GM19240 (cell line): ENCODE results near the gene VWC2L.

Experiments used
- DNase-seq: peaks from one replicate; pipeline ENCODE4 v3.0.0; 2011; ENCODE audit warnings: low spot score; ENCODE audit not compliant: insufficient read length

VWC2L gene

DNA sequence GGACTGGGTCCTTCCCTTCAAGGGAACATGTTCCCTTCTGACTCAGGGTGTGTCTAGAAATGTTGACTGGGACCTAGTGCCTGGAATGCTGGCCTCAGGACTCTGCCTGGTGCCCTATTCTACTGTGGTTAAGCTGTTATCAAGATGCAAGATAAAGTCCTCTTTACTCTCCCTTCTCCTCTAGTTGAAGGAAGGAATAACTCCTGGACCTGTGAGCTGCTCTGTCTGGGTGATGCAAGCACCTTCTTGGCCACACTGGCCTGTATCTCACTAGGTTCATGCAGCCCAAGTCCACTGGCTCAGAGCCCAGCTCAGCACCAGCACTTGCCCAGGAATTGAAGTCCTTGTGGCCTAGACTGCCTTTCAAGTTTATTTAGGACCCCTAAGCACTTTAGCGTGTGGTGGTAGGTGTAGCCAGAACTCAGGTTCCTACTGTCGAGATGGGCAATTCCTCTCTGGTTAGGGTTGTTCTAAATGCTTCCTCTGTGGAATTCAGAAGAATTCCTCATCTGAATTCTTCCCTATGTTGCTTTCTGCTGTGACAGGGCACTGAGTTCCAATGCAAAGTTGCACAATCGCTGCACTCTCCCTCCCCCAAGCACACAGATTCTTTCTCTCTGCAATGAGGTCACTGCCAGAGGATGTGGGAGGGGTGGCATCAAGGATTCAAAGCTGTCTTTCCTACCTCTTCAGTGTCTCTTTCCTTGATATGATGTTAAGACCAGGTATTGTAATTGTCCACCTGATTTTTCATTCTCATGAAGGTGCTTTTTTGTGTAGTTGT, 54.7 kb downstream of the VWC2L start:
- no peak for DNase-seq

DNA sequence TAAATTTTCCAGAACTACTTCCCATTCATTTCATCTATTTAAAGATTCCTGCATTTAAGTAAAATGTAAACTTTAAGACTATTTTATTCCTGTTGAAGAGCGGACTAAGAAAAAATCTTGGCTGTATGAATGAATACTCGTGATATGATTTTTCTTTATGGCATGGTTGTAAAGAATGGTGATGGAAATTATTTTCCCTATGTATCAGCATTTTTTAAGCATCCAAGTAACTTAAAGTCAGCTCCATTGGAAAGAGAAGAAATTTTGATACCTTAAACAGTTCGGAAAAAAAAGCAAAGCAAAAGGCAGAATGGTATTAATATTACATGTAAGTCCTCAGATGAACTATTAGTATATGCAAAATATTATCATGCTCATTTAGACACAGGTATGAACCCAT, 58.9 kb downstream of the VWC2L start:
- DNase-seq = no peak

DNA sequence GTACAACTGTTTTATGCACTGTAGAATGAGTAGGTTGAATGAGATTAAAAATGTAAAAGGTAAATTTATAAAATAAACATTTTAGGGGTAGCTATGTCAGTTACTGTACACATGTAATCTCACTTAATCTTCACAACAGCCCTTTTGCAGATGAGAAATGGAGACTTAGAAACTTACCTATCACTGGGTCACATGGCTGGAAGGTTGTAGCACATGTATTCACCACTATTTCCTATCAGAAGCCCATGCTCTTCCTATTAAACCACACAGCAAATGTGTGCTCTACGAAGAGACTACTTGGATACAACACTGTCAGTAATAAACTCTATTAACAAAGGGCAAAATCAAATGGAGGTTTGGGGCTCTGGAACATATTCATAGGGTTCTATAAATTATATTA, 60.5 kb downstream of the VWC2L start:
- DNase-seq = no peak

DNA sequence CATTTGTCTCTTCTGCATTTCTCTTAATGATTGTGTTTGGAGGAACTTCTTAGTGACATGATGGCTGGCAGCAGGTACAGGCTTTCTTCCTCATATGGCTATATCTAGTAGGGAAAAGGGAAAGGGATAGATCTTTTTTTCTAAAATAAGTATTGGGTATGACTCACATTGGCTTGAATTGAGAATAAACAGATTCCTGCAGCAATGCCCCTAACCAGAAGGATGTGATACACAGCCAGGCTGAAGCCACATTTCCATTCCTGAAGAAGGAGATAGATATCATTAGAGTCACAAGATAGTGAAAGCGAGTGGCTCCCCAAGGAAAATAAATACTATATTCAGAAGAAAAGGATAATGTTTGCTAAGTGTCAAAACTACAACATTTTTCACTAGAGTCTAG, 61.1 kb downstream of the VWC2L start:
- DNase-seq = no peak

DNA sequence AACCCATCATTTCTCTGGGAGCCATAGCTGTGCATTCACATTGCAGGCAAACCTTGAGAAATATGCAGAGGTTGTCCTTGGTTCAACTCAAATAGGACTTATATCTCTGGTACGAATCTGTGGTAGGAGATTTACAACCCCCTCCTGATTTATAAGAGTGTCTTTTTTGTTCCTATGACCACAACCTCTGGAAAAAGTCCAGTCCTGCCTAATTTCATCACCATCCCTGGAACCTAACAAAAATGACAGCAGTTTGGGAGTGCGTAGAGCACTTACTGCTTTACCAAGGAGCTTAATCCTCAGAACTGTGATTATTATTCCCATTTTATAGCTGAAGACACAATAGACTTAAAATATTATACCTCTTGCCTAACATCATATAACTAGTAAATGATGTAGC, 66.5 kb downstream of the VWC2L start:
- DNase-seq = no peak

DNA sequence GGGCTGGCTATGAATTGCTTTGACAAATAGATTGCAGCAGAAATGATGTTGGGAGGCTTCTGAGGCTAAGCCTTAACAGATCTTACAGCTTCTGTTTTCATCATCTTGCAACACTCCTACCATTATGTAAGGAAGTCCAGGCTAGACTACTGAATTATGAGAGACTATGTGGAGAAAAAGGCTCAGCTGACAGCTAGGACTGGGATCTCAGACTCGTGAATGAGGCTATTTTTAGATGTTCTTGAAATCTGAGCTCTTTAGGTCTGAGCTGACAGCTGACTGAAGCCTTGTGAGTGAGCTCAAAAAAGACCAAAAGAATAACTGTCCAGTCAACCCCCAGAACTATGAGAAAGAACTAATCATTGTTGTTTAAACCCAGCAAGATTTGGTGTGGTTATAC, 70.3 kb downstream of the VWC2L start:
- DNase-seq = no peak

DNA sequence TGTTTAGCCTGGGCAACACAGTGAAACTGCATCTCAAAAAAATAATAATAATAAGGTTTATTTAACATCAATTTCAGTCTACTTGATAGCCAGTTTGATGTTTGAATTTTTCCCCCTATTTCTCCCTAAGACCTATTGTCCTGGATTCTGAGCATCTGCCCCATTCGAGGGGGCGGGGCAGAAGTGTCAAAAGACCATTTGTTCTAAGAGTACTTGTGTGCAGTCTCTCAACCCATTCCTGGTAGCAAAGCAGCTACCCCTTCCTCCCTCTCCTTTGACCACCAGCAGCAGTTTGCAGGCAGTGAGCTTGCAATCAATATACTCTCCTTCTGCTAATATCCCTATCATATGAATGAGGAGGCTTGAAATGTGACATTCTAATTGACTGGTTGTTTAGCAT, 71.9 kb downstream of the VWC2L start:
- no peak for DNase-seq

DNA sequence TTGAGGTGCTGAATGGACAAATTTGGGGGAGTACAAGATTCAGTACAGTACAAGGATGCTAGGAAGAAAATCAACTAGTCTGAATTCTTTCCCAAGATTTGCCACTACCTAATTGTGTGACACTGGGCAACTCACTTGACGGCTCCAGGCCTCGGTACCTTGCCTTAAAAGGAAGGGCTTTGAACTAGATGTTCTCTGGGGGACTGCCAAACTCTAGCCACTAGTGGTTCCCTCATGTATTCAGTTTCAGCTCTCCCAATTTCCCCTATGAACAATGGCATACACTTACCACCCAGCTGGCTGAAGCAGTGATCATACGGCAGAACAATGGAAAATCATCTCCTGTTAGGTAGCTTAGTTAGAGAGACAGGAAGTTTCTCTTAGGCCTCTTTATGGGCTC, 73.4 kb downstream of the VWC2L start:
- no peak for DNase-seq

DNA sequence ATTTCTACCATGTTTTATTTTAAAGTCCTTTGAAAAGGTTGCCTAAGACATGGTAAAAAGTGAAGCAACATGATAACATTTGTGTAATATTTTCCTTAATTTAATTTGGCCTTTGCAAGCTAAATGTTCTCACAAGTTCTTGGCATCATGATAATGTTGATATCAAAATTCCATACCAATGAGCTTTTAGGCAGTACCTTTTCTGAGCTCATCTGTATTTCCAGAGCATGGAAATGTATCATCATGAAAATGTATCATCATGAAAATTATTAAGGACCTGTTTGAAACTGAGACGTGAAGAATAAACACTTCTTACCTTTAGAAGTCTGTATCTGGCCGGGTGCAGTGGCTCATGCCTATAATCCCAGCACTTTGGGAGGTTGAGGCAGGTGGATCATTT, 73.8 kb downstream of the VWC2L start:
- no peak for DNase-seq

DNA sequence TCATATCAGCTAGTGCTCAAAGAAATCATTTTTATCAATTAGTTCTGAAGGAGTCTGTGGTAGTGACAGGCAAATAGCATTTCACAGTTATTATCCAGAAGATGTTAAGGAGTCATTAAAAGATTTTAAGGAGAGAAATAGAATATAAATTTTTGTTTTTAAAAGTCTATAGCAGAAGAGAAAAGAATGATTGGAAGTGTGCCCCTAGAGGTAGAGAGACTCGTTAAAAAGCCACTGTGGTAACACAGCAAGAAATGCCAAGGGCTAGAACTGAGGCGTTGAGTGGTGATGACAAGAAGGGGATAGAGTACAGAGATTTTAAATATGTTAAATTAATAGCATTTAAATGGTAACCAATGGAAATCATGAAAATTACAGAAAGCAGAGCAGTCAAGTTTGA, 78.3 kb downstream of the VWC2L start:
- DNase-seq = no peak

DNA sequence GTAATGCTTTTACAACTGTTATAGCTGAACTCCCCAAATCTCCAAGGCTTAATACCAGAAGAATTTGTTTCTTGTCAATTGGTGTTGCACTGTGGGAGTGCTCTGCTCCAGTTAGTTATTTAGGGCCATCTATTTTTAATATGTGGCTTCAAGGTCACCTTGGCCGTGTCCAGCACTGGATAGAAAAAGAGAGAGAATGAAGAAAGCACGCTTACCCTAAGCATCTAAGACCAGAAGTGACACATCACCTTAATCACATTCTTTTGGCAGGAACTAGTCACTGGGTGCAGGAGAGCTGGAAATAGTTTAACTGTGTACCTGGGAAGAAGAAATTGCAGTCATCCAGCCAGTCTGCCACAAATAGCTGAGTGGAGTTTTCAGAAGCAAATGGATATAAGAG, 78.8 kb downstream of the VWC2L start:
- DNase-seq = no peak

DNA sequence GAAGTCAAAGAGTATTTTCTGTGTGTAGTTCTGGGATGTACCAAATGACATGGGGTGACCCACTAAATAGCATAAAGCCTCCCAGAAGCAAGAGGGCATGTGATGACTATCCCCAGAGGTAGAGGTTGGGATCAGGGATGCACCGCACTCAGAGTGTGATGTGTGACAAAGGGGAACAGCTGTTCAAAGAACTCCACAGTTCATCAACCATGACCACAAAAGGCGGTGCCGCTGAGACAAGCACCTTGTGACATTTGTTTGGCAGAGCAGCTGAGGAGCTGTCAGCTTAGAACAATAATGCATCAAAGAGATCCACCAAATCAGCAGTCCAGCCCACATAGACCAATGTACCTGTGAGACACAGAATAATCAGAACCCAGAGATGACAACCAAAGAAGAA, 81.3 kb downstream of the VWC2L start:
- no peak for DNase-seq

DNA sequence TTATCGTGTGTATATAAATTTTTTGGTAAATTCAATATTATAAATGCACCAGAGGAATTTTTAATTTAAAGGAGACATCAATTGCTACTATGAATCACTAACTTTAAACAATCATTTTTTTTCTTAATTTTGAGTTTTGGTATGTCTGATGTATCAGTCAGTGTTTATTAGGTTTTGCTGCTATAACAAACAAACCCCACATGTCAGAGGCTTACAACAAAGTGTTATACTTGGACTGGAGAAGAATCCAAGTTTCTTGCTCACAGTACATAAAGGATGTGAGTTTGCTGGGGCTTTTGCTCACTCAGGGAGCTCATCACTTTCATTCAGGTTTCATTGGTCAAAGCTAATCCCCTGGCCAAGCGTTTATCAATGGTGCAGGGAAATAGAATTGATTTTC, 81.8 kb downstream of the VWC2L start:
- DNase-seq = no peak

DNA sequence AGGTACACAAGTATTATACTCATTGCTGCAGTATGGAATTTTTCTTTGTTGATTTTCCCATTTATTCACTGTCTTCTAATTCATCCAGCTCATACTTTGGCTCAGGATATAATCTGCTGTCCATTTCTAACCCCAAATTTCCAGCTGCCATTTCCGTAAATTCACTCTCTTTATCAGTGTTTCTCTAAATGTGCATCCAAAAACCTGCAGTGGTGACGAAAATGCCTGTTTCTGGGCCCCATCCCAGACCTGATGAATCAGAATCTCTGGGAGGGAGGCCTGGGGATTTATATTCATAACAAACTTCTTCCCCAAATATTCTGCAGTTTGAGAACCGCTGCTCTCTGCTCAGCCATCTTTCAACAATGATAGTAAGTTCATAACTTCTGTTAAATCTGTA, 86.6 kb downstream of the VWC2L start:
- DNase-seq = no peak

DNA sequence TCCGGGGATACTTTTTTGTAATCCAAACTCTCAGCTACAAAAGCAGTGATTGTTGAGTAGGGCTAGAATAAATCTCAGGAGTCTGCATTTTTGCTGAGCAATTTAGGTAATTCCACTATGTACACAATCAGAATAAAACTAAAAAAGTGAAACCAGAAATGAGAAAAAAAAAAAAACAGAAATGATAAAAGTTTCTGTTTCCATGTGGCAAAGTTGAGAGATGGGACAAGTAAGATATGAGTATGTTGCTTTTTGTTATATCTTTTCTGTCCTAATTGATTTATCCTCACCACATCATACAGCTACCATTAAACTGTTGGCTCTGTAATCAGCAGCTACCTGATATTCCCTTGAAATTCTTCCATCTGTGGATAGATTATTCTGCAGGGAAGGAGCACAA, 92.7 kb downstream of the VWC2L start:
- DNase-seq = no peak

DNA sequence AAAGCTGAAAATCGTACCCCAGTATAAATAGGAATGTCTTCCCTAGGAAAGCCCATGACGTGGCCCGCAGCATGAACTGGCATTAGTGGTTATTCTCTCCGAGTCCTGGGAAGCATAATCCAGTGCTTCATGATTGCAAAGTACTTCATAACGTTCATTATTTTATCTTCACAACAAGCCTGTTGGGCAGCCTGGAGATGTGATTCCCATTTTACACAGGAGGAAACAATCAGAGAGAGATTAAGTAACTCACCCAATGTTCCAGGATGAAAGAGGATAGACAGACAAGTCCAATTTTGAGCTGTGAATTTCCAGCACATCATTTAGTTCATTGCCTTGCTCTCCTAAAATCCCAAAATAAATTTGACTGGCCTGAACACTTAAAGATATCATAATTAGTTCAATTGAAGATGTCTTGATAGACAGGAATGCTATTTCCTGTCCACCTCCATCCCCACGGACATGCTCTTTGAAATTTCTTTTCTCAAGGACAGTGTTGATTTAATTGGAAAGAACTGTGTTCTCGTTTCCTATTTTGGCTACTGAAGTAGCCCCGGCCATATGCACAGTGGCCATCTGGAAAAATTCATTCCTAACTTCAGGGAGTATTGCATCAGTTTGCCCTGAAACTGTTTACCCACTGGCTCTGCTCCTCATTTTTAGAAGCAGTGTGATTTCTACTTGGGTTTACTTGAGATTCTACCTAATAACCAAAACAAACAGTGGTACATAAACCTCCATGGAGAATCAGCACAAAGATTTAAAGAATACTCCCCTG, 93.9 kb downstream of the VWC2L start:
- no peak for DNase-seq

DNA sequence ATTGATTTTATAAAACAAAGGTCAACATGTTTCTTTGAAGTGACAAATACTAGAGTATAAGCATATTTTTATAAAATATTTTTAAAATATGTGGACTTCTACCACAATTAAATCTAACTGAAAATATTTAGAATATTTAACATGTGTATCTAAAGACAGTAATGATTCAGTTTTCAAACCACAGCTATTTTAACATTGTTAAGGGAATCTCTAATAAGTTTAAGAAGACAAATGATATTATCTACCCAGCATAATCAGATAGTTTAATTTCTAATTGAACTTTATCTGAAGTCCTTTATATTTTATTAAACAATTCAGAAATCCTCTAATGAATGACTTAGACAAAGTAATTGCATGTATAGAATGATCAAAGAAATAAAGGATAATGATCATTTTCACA, 96.2 kb downstream of the VWC2L start:
- DNase-seq = no peak

DNA sequence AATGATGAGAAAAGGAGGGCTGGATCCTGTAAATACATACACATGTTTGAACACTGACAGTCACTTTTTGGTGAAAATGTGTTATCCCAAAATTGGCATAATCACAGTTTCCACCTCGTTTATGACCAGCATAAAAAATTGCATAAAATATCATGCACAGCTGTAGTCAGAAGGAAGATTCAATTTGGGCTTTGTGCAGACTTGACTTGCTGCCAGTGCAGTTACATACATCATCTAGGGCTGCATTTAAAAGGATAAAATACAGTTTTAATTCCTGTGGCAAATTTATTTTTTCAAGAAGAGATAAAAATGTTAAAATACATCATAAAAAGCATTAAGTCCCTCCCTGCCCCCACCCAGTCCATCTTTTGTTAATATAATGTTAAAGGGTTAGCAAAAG, 103.8 kb downstream of the VWC2L start:
- no peak for DNase-seq

DNA sequence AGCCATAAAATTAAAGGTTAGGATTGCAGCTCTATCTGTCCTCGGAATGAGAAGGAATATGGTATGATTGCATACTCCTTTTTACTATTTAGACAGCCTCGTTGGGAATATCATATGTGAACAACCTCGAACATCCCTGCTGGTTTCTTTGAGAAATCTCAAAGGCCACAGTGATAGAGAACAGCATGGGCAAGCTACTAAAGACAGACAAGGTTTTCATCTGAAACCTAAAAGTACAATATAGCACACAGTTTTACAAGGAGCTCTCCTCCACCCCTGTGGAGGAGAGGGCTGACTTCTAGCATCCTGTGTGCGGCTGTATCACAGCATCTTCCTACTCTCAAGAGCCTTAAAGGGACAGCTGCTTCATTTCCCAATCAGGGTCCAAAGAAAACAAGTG, 104.3 kb downstream of the VWC2L start:
- no peak for DNase-seq

DNA sequence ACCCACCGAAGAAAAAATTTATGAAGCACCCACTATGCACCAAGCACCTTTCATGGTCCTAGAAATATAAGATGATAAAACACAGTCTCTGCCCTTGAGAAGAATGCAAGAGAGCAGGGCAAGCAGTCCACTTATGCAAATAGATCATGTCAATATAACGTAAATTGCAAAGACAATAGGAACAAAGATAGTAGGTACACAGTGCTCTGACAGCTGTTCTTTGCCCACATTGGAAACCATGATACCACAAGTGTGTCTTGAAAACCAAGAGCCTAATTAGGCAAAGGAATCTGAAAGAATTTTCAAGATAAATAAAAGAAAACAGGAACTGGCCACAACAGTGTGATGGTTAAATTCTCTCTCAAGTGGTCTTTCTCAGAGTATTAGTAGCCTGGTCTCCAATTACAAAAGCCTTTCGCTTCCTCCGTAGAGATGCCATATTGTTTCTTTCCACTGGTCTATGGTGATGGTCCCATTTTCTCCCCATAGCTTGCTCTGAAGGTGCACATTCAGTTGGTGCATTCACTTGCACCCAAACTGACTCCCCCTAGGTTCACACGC, 108.5 kb downstream of the VWC2L start:
- no peak for DNase-seq

DNA sequence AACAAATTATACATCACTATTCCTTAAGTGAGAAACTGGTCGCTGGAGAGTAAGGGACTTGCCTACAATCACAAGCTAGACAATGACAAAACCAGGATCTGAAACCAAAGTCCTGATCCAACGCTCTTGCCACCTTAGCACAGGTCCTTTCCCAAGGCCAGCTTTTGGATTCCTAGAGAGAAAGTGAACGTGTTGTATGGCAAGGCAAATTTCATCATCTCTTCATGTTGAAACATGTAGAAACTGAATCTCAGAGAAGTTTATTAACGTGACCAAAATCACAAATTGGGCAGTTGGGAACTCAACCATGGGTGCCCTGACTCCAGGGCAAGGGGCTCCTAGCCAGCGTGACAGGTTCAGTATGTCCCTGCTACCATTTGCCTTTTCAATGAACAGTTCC, 118.2 kb downstream of the VWC2L start:
- DNase-seq = no peak

DNA sequence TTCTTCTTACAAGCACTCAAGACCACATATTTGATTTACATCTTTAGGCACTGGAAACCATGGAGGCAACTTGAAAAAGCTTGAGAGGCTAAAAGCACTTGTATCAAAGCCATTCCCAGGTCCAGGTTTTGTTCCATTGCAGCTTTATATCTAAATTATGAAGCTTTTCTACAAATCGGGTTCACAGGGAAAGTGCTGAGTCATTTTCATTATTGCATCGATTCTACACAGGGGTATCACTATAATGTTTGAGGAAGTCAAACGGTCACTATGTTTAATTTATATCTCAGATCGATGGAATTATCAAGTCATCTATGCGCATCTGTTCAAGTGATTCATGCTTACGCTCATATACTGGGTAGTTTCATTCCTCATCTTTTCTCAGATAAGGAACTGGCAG, 118.7 kb downstream of the VWC2L start:
- DNase-seq = no peak

DNA sequence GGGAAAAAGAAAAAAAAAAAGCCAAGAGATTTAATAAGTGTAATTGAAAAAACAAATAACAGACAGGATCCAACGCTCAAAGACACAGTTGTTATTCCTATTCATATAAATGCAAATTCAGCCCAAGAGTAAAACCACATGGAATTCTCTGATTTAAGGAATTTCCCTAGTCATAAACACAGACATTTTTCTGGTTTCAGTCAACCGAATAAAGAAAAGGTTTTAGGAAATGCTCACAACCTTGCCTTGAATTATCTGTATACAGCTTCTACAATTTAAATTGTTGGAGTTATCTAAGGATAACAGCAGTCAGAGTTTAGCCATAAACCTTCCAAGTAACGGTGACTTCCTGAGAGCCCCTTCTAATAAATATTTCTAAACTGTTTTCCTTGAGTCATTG, 122.7 kb downstream of the VWC2L start:
- no peak for DNase-seq
